Naive thymus-derived CD4-positive, alpha-beta T cell (primary cell): Measurements from ENCODE around the gene IPP. TPM values are rescaled to one million over a fixed set of nuclear protein-coding genes. Genes with fewer than 3 reads are reported as not detected.
"Not testable (repeated sequence)": the region's sequence is repeated elsewhere in the genome, so short reads cannot be mapped to it uniquely, and the experiment has no call there.

Experiments
- ATAC-seq: fragments of 150-1000 bp; cut with Tn5 transposase; 2 replicates; pipeline ENCODE4 v1.10.0; 2021; ENCODE audit warnings: mild to moderate bottlenecking, moderate library complexity
- CTCF ChIA-PET: fragments of 350-600 bp; sonication (Branson Sonifier 250); formaldehyde crosslinking; loops from one replicate; lab custom pipeline; 2021; ENCODE audit warnings: antibody characterized with exemption; lab: Charles Lee
- POLR2A ChIA-PET: fragments of 350-600 bp; sonication (Branson Sonifier 250); formaldehyde crosslinking; loops from one replicate; lab custom pipeline; 2021; ENCODE audit warnings: antibody characterized with exemption, inconsistent platforms; lab: Charles Lee
- DNase-seq, 9 donors: peaks; one replicate each; pipeline versions ENCODE4 v3.0.0 to v3.0.0-alpha.2; 2020 to 2022; ENCODE audit warnings: mixed read lengths in 1 of 9
- H3K27ac ChIP-seq: one replicate; pipeline ENCODE4 v1.7.0; 2013; ENCODE audit warnings: mild to moderate bottlenecking, low read depth, low read length, moderate library complexity
- H3K27me3 ChIP-seq, 2 donors: one replicate each; pipeline ENCODE4 v1.7.0; 2013; ENCODE audit warnings: low read length in 2 of 2, mild to moderate bottlenecking in 2 of 2, moderate library complexity in 2 of 2; ENCODE audit not compliant: control insufficient read depth in 2 of 2, insufficient read depth in 2 of 2
- H3K36me3 ChIP-seq, 3 experiments: 1 replicate in 2 of 3; 2 replicates in 1 of 3; pipeline ENCODE4 v1.7.0; 2013; ENCODE audit warnings: low read length in 3 of 3, mild to moderate bottlenecking in 3 of 3, moderate library complexity in 1 of 3; ENCODE audit not compliant: insufficient read depth in 3 of 3, control insufficient read depth in 2 of 3
- H3K4me1 ChIP-seq, 2 donors: one replicate each; pipeline ENCODE4 v1.7.0; 2013; ENCODE audit warnings: low read length in 2 of 2, mild to moderate bottlenecking in 2 of 2, moderate library complexity in 1 of 2; ENCODE audit not compliant: control insufficient read depth in 2 of 2, insufficient read depth in 2 of 2
- H3K4me3 ChIP-seq: 2 replicates; pipeline ENCODE4 v1.7.0; 2013; ENCODE audit warnings: mild to moderate bottlenecking, low read length
- H3K9me3 ChIP-seq, 3 experiments: 1 replicate in 2 of 3; 2 replicates in 1 of 3; pipeline ENCODE4 v1.7.0; 2013; ENCODE audit warnings: low read length in 3 of 3; ENCODE audit not compliant: control insufficient read depth in 2 of 3
- H3K27ac Mint-ChIP-seq, 9 donors: one replicate each; pipeline ENCODE4 v1.8.0; 2020 to 2022; ENCODE audit warnings: mixed read lengths in 9 of 9, mild to moderate bottlenecking in 8 of 9, moderate library complexity in 5 of 9, inconsistent platforms in 2 of 9
- H3K27me3 Mint-ChIP-seq, 5 donors: one replicate each; pipeline ENCODE4 v1.8.0; 2021 to 2022; ENCODE audit warnings: mixed read lengths in 5 of 5, mild to moderate bottlenecking in 1 of 5
- H3K36me3 Mint-ChIP-seq, 5 donors: one replicate each; pipeline ENCODE4 v1.8.0; 2020 to 2022; ENCODE audit warnings: mixed read lengths in 5 of 5, mild to moderate bottlenecking in 3 of 5, inconsistent platforms in 1 of 5
- H3K4me1 Mint-ChIP-seq, 7 donors: one replicate each; pipeline ENCODE4 v1.8.0; 2020 to 2022; ENCODE audit warnings: mixed read lengths in 7 of 7, mild to moderate bottlenecking in 3 of 7, inconsistent platforms in 1 of 7
- H3K4me3 Mint-ChIP-seq, 10 donors: one replicate each; pipeline ENCODE4 v1.8.0; 2020 to 2022; ENCODE audit warnings: mild to moderate bottlenecking in 10 of 10, mixed read lengths in 10 of 10, moderate library complexity in 6 of 10, inconsistent platforms in 2 of 10
- H3K9me3 Mint-ChIP-seq, 11 donors: one replicate each; pipeline ENCODE4 v1.8.0; 2020 to 2022; ENCODE audit warnings: mixed read lengths in 11 of 11, mild to moderate bottlenecking in 4 of 11, inconsistent platforms in 1 of 11, moderate library complexity in 1 of 11
- intact Hi-C, 2 donors: fragments of 100-400 bp; cut with micrococcal nuclease; formaldehyde crosslinking; loops; one replicate each; pipeline ENCODE4 v1.15.1; 2023
- polyA plus RNA-seq, 2 donors: library from polyadenylated mRNA; unstranded; fragments of 300-500 nt; fragmentation: Illumina TruSeq; gene quantifications; one replicate each; pipeline ENCODE4 v1.2.3, GENCODE V29; 2021
- total RNA-seq, 6 experiments: library from RNA in 5 of 6; stranded (reverse) in 5 of 6; gene quantifications; 1 replicate in 5 of 6; 2 replicates in 1 of 6; pipeline ENCODE4 v1.2.3 and lab custom pipeline; 2021 to 2026

Gene IPP
- total and polyA plus RNA-seq, 7 experiments from 2014 or later, result 9.1 to 19.8 (median 12.5) TPM

GRCh38 chr1:45682942-45683341, 67.5 kb downstream of the IPP start:
- Mint-ChIP-seq H3K9me3 (no peaks in the 10 kb centered on the region), H3K4me3 (peak overlapping the region in 9 of 10 donors; percentile 10 to 99 (median 49)), H3K27ac (peak overlapping the region in 1 of 9 donors; percentile 21), H3K36me3 (peaks cover 0 to 3% (median 0%) of the 10 kb centered on the region in 5 donors), H3K27me3 (no peaks in the 10 kb centered on the region), H3K4me1 (peaks cover 36 to 81% (median 66%) of the 10 kb centered on the region in 7 donors)
- intact Hi-C loops, result loop anchor here (10.0 kb wide), 3 partner anchors 908 to 1708 kb away; partner anchors contain the start of genes ATP6V0B (in 1 of the 2), B4GALT2 (in 1 of the 2), DPH2 (in 1 of the 2) and ERI3 (in 1 of the 2)
- no peak overlapping the region for H3K27ac ChIP-seq
- CTCF ChIA-PET, result no interaction called here
- H3K36me3 ChIP-seq, result peaks cover 0 to 5% (median 0%) of the 10 kb centered on the region in 3 experiments
- H3K4me1 ChIP-seq, result peaks cover 41 to 45% of the 10 kb centered on the region in 2 donors
- no peak overlapping the region for H3K4me3 ChIP-seq
- no peak for ATAC-seq
- no peaks in the 10 kb centered on the region for H3K9me3 ChIP-seq
- POLR2A ChIA-PET, result interaction anchor here (0.5 to 2.0 kb wide), 5 partner anchors 10 to 815 kb away, joined by 3 to 12 read pairs (median 5); no protein-coding TSS in a partner anchor
- DNase-seq, result no peak
- no peaks in the 10 kb centered on the region for H3K27me3 ChIP-seq

GRCh38 chr1:45679123-45679522, 71.3 kb downstream of the IPP start:
- H3K9me3 Mint-ChIP-seq, result no peaks in the 10 kb centered on the region
- no peak for DNase-seq
- POLR2A ChIA-PET, result no interaction called here
- H3K4me1 Mint-ChIP-seq, result peaks cover 27 to 95% (median 82%) of the 10 kb centered on the region in 7 donors
- Histone ChIP-seq H3K27ac (no peak overlapping the region), H3K9me3 (no peaks in the 10 kb centered on the region), H3K36me3 (no peaks in the 10 kb centered on the region), H3K4me1 (peaks cover 30 to 45% of the 10 kb centered on the region in 2 donors), H3K4me3 (no peak overlapping the region), H3K27me3 (no peaks in the 10 kb centered on the region)
- CTCF ChIA-PET, result no interaction called here
- no peak for ATAC-seq
- H3K27me3 Mint-ChIP-seq, result no peaks in the 10 kb centered on the region
- peak overlapping the region in 5 of 9 donors; percentile 9 to 69 (median 31) for H3K27ac Mint-ChIP-seq
- peaks cover 0 to 10% (median 4%) of the 10 kb centered on the region in 5 donors for H3K36me3 Mint-ChIP-seq
- intact Hi-C loops, result no loop called here
- H3K4me3 Mint-ChIP-seq, result peak overlapping the region in 8 of 10 donors; percentile 26 to 68 (median 42)

GRCh38 chr1:45678489-45678888, 72.0 kb downstream of the IPP start:
- Mint-ChIP-seq H3K9me3 (no peaks in the 10 kb centered on the region), H3K4me3 (peak overlapping the region in 5 of 10 donors; percentile 8 to 59 (median 39)), H3K36me3 (peaks cover 0 to 10% (median 4%) of the 10 kb centered on the region in 5 donors), H3K4me1 (peaks cover 27 to 97% (median 88%) of the 10 kb centered on the region in 7 donors), H3K27me3 (no peaks in the 10 kb centered on the region), H3K27ac (peak overlapping the region in 1 of 9 donors; percentile 47)
- DNase-seq (no peak), ATAC-seq (no peak)
- no peak overlapping the region for H3K4me3 ChIP-seq
- ChIA-PET CTCF (interaction anchor here (0.6 kb wide), 1 partner anchor 35 kb away, joined by 3 read pairs; no protein-coding TSS in a partner anchor), POLR2A (no interaction called here)
- peaks cover 30 to 42% of the 10 kb centered on the region in 2 donors for H3K4me1 ChIP-seq
- no peaks in the 10 kb centered on the region for H3K9me3 ChIP-seq
- H3K27me3 ChIP-seq, result no peaks in the 10 kb centered on the region
- H3K36me3 ChIP-seq, result no peaks in the 10 kb centered on the region
- no peak overlapping the region for H3K27ac ChIP-seq
- intact Hi-C loops, result no loop called here

GRCh38 chr1:45677751-45678245, 72.7 kb downstream of the IPP start:
- H3K4me3 ChIP-seq, result no peak overlapping the region
- no peaks in the 10 kb centered on the region for H3K36me3 ChIP-seq
- ATAC-seq (no peak), DNase-seq (no peak)
- Mint-ChIP-seq H3K4me1 (peaks cover 31 to 98% (median 92%) of the 10 kb centered on the region in 7 donors), H3K27ac (peak overlapping the region in 3 of 9 donors; percentile 5 to 39 (median 15)), H3K9me3 (no peaks in the 10 kb centered on the region), H3K27me3 (no peaks in the 10 kb centered on the region), H3K4me3 (peak overlapping the region in 8 of 10 donors; percentile 6 to 40 (median 32)), H3K36me3 (peaks cover 0 to 11% (median 8%) of the 10 kb centered on the region in 5 donors)
- no peak overlapping the region for H3K27ac ChIP-seq
- CTCF ChIA-PET, result interaction anchor here (0.6 kb wide), 2 partner anchors 35 to 491 kb away, joined by 3 read pairs; no protein-coding TSS in a partner anchor
- H3K9me3 ChIP-seq, result no peaks in the 10 kb centered on the region
- no peaks in the 10 kb centered on the region for H3K27me3 ChIP-seq
- intact Hi-C loops, result no loop called here
- peaks cover 31 to 43% of the 10 kb centered on the region in 2 donors for H3K4me1 ChIP-seq
- POLR2A ChIA-PET, result no interaction called here

GRCh38 chr1:45676553-45676952, 73.9 kb downstream of the IPP start:
- DNase-seq, CTCF ChIA-PET, H3K9me3 Mint-ChIP-seq, intact Hi-C loops, H3K27me3 ChIP-seq, H3K4me3 ChIP-seq, H3K27me3 Mint-ChIP-seq, ATAC-seq, H3K36me3 ChIP-seq, H3K9me3 ChIP-seq, H3K27ac ChIP-seq: not testable (repeated sequence)
- POLR2A ChIA-PET, result interaction anchor here (1.4 kb wide), 1 partner anchor 10 kb away, joined by 4 read pairs; the partner anchor contains the start of gene GPBP1L1
- Mint-ChIP-seq H3K4me1 (peaks cover 31 to 97% (median 86%) of the 10 kb centered on the region in 7 donors), H3K4me3 (peak overlapping the region in 4 of 10 donors; percentile 14 to 54 (median 30)), H3K36me3 (peaks cover 0 to 16% (median 10%) of the 10 kb centered on the region in 5 donors), H3K27ac (peak overlapping the region in 4 of 9 donors; percentile 17 to 71 (median 23))
- peaks cover 36 to 39% of the 10 kb centered on the region in 2 donors for H3K4me1 ChIP-seq

GRCh38 chr1:45674478-45674877, 76.0 kb downstream of the IPP start:
- peak overlapping the region in 3 of 10 donors; percentile 3 to 67 (median 12) for H3K4me3 Mint-ChIP-seq

More at GRCh38 chr1:45674478-45674877, 76.0 kb downstream of the IPP start:
- peaks cover 30 to 92% (median 79%) of the 10 kb centered on the region in 7 donors for H3K4me1 Mint-ChIP-seq
- peaks cover 0 to 16% (median 7%) of the 10 kb centered on the region in 5 donors for H3K36me3 Mint-ChIP-seq
- peak overlapping the region in 1 of 9 donors; percentile 56 for H3K27ac Mint-ChIP-seq
- Histone ChIP-seq H3K27me3 (no peaks in the 10 kb centered on the region), H3K4me1 (peaks cover 22 to 31% of the 10 kb centered on the region in 2 donors), H3K9me3 (no peaks in the 10 kb centered on the region), H3K36me3 (no peaks in the 10 kb centered on the region), H3K27ac (no peak overlapping the region), H3K4me3 (no peak overlapping the region)
- ChIA-PET POLR2A (interaction anchor here (0.5 kb wide), 1 partner anchor 855 kb away, joined by 5 read pairs; no protein-coding TSS in a partner anchor), CTCF (no interaction called here)
- intact Hi-C loops, result no loop called here
- H3K27me3 Mint-ChIP-seq, result no peaks in the 10 kb centered on the region
- no peaks in the 10 kb centered on the region for H3K9me3 Mint-ChIP-seq
- DNase-seq (no peak), ATAC-seq (no peak)
